Ureter (tissue), 1 donor: ENCODE results near the gene JARID2. TPM values are rescaled to one million over a fixed set of nuclear protein-coding genes. Genes with fewer than 3 reads are reported as not detected.

Experiments used
- DNase-seq: peaks from one replicate; pipeline ENCODE4 v3.0.0-alpha.2; 2020; ENCODE audit warnings: low spot score
- total RNA-seq: library from RNA; stranded (reverse); gene quantifications from one replicate; pipeline ENCODE4 v1.2.4, GENCODE V29; 2023
- donor health status: DM: yes; HTN: yes; CAD: no.

JARID2 gene
- total RNA-seq, 1 donor from 2014 or later = 17.5 TPM

DNA sequence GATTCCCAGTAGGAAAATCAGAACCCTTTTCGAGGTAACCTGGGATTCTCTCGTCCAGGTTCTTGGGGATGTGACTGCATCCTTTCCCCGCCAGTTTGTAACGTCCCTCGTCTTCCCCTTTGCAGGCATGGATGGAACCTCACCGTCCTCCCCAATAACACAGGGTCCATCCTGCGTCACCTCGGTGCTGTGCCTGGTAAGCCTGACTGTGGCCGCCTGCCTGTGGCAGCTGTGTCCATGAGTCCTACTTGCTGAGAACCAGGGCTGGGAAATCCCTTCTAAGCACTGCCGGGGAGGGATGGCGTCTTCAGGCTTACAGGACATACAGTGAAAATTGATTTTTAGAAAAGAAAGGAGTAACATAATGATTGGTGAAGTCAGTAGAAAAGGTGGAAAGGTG lies 261.4 kb downstream of the JARID2 start:
- no peak for DNase-seq

DNA sequence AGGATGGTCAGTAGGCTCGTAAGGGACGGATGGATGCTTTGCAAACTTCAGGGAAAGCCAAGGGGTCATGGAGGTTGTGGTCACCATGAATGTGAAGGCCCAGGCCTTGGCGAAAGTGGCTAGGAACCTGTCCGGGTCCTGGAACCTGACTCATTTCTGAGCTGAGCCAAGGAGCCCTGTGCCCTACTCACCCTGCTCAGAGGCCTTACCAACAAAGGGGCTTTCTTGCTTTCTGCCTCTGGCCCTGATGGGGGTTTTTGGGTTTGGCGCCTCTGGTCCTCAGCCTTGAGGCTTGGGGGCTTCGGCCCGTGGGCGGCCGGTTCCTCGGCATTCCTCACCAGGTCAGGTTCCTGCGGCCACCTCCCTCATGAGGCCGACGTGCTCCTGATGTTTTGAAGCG lies 261.9 kb downstream of the JARID2 start:
- no peak for DNase-seq

DNA sequence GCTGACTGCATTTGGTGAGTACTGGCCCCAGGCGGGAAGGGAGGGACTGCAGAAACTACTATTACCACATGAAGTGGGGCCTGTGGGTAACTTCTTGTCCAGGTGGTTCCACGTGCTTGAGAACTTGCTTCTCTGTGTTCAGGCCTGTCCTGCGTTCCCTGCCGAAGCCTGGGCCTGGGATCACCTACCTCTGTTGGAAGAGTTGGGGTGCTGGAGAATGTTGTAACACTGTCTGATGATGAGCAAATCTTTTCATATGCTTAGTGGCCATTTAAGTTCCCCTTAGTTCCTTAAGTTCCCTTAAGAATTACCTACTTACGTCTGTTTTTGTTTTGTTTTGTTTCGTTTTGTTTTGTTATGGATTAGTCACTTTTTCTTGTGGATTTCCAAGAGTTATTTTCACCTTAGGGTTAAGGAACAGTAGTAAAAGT lies 262.6 kb downstream of the JARID2 start:
- DNase-seq = no peak

DNA sequence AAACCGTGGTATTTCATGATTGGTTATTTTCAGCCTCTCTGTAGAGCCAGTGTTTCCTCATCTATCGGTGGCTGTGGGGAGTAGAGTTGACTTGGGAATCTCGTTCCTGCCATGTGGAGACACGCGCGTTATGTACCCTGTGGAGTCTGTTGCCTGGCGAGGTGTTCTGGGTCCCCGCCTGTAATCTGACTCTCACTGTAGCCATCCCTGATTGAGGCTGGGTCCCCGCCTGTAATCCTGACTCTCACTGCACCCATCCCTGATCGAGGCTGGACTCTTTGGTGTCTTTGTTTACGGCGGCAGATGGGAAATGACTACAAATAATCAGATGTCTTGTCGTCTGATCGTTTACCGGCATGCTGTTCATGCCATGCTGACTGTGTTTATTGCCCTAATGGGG lies 263.1 kb downstream of the JARID2 start:
- DNase-seq = no peak

DNA sequence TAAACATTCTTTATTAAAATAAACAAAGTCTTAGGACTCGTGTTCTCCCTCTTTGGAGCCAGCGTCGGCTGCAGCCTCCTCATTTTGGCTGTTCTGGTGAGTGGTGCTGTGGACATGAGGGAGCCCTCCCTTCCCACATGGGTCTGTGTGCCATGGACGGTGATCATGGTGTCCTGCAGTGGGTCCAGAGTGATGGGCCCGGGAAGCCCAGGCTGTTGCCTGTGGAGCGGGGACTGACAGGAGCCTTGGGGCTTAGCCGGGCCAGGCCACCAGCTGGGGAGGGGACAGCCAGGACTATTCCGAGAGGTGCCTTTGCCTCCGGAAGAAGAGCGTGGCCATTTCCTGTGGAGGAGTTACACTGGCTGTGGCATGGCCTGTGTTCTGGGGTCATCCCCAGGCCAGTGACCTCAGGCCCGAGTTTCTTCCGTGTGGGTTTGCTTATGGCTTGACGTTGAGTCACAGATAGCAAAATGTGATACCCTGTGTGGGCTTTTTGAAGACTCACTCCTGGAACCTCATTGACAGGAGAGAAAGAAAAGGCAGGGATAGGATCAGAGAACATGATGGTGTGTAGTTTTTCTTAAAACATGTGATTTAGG lies 263.6 kb downstream of the JARID2 start:
- DNase-seq = no peak

DNA sequence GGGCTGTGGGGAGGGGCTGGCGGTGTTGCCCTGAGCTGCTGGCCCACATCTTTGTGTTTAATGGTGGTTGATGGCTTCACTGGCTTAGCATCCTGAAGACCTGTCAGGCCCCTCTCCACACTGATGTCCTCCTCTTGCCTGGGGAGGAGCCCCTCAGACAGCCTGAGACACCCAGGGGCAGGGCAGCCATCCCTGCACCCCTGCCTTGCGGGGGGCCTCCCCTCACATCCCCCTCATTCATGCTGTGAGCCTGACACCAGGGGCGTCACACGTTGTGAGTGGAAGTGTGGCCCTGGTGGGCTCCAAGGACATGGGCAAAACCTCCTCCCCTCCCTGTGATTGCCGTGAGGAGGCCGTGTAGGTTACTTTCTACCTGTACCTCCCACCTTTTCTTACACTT lies 264.3 kb downstream of the JARID2 start:
- no peak for DNase-seq

DNA sequence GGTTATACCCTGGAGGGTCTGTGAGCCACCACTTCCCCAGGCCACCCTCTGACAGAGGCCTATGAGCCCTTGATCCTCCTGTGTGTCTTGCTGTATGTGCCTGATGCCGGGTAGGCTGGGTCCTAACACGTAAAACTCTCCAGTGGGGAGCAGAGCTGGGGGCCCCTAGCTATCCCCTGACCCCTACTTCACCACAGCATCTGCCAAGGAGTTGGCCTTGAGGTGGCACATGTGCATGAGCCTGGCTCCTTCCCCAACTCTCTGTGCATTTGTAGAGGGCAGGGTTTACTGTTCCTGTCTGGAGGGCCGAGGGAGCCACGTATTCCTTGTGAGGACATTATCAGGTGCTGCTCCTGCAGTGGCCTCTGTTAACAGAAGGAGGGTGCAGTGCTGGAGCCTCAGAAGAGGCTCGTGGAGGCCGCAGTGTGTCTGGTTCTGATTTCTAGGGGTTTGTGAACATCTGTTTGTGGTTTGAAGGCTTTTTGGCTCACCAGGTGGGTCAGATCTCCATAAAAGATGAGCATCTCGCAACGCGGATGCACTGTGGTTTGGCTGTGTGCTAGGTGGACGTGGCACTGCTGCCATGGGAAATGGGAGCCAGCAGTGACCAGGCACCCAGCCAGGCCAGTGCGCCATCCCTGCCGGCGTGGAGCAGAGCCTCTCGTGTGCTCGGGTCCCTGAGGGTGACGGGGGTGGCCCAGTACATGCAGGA lies 264.8 kb downstream of the JARID2 start:
- no peak for DNase-seq

DNA sequence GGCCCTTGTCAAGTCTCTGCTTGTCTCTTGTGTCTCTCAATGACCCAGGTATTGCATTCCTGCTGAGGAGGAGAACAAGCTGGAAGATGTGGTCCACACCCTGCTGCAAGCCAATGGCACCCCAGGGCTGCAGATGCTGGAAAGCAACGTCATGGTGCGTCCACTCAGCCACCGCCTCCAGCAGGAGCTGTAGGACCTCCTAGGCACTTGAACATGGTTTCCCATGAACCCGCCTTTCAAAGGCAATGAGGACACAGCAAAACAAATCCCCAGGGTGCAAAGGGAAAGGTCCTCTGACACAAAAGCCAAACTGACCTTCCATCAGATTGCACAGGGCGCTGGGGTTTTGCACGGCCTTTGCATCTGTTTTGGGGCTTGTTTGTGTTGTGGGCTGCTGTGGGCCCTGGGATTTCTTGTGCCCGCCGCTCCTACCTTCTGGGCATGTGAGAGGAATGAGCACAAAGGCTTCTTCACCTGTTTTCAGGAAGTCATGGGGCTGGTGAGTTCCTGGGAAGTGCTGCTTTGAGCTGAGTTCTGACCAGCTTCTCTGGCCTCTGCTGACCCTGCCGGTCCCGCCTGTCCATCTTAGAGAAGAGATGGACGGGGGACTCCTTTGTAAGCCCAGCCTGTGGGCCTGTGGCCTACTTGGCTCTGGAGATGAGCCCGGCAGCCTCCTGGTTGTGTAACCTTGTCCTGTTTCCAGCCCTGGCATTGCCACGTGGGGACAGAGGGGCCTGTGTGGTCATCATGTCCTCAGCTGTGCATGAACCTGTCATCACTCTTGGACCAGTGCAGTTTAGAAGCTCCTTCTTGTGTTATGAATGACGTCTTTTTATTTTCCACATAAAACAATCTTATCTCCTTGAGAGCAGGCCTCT lies 265.6 kb downstream of the JARID2 start:
- no peak for DNase-seq

DNA sequence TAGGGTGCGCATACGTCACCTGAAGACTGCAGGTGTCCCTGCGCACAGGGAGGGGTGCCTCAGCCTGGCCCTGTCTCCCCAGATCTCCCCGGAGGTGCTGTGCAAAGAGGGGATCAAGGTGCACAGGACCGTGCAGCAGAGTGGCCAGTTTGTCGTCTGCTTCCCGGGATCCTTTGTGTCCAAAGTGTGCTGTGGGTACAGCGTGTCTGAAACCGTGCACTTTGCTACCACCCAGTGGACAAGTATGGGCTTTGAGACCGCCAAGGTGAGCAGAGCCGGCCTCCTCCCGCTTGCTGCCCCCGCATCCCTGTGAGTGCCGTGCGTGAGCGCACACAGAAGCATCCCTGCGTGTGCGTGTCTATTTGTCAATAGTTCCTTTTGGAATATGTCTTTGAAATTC lies 266.3 kb downstream of the JARID2 start:
- no peak for DNase-seq

DNA sequence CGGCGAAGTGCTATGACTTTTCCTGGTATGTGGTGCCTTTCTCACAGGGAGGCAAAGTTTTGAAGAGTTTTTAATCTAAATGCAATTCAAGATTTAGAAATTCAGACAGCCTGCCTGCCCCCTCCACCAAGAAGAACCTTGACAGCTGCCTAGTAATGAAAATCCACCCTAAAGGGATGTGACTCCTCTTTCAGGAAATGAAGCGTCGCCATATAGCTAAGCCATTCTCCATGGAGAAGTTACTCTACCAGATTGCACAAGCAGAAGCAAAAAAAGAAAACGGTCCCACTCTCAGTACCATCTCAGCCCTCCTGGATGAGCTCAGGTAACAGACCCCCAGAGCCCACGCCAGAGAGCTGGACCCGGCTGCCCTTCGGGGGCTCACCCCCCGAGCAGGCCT lies 266.9 kb downstream of the JARID2 start:
- no peak for DNase-seq

DNA sequence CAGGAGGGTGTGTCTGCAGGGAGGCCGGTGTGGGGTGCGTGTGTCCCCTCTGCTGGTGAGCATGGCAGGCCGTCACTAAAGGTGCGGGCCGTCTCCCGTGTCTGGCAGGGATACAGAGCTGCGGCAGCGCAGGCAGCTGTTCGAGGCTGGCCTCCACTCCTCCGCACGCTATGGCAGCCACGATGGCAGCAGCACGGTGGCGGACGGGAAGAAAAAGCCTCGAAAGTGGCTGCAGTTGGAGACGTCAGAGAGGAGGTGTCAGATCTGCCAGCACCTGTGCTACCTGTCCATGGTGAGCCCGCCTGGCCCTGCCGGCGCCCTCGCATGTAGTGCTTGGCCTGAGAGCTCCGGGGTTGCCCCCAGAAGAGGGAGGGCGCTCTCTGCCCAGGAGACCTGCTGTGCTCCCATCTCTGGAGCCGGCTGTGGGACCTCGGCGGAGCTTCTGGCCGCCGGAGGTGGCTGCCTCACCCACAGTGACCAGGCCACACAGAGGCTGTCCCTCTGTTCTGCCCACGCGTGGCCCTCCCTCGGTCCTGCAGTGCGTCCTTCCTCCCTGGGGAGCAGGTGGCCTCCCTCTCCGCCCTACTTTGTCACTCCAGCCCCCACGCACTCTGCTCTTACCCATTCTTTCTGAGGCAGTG lies 267.4 kb downstream of the JARID2 start:
- DNase-seq = no peak

DNA sequence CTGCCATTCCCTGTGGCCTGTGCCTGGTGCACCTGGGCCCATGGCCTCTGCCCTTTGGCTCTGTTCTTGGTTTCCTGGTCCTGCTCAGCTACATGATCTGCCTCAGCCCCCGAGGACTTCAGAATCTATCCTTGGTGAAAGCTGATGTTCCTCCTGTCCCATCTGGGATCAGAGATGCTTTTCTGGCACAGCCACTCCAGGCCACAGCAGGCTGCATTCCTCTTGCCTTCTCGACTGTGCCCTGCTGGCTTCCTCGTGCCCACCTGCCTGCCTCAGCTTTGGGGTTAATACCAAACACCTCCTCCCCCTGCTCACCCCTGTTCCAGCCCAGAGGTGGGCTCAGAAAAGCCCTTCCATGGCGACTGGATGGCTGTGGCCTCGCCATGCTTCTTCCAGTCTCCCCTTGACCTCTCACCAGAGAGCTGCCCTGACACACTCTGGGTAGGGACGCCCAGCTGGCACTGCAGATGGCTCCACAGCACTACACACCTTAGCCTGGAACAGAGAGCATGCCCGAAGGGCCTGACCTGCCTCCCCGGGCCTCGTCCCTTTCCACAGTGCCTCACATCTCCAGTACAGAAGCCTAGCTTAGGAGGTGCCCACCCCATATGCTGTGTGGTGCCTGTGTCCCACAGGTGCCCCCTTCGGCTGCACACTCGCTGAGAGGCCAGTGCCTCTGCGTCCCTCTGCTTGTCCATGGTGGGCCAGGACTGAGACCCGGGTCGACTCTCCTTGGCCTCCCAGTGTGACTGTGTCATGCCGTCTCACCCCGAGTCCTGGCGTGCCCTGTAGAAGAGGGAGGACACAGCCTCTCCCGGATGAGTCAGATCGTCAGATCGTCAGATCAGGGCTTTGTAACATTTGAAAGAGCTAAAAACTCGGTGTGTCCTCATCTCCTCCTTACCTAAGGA lies 268.2 kb downstream of the JARID2 start:
- DNase-seq = no peak

DNA sequence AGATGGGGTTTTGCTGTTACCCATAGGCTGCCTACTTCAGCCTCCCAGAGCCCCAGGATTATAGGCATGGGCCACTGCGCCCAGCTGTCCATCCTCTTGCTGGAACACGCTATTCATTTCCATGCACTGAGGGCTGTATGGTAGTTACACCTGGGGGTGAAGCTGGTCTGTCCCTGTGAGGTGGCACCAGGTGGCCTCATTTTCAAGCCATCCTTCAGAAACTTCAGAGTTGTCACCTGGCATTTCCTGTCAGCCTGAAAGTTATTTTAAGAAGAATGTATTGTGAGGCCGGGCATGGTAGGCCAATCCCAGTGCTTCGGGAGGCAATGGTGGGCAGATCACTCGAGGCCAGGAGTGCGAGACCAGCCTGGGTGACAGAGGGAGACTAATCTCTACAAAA lies 269.4 kb downstream of the JARID2 start:
- no peak for DNase-seq

DNA sequence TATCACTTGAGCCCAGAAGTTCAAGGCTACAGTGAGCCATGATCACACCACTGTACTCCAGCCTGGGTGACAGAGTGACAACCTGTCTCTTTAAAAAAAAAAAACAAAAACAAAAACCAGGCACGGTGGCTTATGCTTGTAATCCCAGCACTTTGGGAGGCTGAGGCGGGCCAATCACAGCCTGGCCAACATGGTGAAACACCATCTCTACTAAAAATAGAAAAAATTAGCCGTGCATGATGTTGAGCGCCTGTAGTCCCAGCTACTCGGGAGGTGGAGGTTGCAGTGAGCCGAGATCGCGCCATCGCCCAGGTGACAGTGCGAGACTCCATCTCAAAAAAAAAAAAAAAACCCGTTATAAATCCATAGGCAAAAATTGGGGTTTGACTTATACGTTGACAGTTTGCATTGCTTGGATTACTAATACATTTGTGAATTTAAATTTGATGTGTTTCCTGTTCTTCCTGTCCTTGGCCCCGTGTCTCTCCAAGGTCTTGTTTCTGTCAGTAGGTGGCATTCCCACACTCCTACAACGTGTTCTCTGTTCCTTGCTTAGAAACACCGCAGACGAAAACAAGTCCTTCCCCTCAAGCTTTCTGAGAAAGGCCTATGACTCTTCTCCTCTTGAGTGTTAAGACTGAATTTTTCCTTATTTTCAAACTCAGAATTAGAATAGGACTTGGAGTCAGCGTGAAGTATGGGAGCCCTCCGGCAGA lies 269.9 kb downstream of the JARID2 start:
- no peak for DNase-seq

DNA sequence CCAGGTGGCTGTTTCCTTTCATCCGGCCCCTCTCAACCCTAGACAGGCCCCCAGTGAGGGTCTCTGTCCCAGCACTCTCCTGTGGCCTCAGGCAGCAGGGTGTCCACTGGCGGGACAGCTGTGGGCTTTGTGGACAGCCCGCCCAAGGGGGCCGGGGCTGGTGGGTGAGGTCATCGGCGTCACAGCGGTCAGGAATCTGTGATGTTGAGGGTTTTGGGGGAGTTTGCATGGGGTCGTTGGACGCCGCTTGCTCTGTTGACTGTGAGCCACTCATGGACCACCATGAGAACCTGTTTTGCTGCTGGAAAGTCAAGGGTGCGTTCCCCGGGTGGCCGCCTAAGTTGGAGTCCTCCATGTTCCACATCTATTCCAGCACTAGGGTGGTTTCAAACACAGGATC lies 270.5 kb downstream of the JARID2 start:
- DNase-seq = no peak

DNA sequence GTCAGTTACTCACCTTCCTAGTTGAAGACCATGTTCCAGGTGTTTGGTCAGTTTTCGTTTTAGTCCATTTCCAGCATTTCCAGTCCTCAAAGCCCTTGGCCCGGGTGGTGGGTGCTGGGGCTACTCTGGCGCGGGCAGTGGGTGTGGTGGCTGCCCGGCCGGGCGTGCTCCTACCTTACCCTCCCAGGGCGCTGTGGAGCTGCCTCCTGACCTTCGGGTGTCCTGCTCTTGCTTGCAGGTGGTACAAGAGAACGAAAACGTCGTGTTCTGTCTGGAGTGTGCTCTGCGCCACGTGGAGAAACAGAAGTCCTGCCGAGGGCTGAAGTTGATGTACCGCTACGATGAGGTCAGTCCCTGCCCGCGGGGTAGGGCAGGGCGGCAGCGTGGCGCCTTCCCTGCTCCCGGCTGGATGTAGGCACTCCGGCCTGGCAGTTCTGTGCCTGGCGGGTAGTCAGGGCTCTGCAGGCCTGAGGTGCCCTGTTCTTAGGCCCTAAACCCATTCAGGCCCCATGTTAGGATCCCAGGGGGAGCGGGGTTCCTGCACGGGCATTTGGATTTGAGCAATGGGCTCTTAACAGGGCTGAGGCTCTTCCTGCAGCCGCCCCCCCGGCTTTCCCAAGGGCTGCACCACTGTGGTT lies 271.2 kb downstream of the JARID2 start:
- no peak for DNase-seq

DNA sequence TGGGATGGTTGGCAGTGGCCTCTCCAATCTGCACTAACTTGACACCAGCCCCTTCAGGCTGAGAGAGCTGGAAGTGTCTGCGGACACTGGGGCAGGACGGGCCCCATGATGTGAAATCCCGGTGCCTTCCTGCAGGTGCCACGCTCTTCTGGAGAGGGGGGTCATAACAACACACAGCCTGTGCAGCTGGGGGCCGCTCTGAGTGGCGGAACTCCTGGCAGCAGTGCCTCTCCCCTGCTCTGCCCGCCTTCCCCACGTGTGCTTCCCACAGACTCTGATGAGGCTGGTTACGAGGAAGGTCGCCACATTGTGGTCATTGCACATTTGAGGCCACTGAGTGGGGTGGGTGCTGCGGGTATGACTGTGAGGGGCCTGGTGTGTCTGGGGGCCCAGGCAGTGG lies 271.7 kb downstream of the JARID2 start:
- no peak for DNase-seq

DNA sequence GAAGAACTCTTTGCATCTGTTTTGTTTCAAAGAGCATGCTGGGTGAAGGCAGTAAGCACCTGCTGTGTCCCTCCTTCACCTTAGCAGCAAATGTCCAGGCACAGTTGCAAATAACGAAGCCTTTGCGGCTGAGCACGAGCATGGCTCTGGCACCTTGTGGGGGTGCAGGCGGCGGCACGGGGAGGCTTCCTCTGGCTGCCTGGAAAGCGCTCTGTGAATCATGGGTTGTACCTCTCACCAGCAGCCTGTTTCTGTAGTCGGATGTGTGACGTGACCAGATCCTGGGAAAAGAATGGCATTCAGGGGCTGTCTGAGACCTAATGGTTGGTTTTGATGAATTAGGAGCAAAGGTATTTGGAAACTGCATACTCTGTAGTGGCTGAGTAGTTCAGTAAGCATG lies 272.2 kb downstream of the JARID2 start:
- no peak for DNase-seq

DNA sequence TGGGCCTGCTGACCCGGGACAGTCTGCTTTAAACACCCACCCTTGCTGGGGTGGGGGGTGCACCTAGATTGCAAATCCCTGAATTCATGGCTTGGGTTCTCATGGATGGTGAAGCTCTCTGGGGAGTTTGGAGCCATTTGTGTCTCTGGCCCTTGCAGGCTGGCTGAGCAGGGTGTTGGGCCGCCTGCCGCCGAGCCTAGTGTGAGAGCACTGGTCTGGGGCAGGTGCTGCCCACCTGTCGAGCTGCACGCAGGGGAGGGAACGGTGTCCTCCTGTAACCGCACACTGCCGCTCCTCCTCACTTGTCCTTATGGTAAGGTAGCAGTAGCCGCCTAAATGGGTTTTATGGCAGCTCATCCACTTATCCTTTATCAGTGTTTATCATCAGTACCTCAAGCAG lies 273.0 kb downstream of the JARID2 start:
- DNase-seq = no peak

DNA sequence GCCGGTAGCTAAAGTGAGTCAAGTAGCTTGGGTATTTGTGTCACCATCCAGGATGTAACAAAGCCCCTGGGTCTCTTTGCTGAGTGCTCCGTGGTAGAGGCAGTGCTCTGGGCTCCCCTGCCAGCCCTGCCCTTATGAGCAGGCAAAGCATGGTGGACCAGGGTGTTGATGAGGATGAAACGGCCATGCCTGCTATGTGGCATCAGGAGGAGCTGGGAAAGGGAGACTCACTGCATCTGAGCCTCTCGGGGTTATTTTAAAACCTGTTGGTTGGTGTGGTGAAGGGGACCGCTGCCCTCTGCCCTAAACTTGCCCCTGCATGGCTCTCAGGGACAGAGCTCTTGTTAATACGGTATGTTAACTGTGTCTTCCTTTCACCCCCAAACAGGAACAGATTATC lies 273.8 kb downstream of the JARID2 start:
- no peak for DNase-seq
